ENCODE data around the gene SPPL2A.

- peak; percentile 6 for TF ChIP-seq REST (IDR thresholded peaks at IDR 0.05)
- no peak for TF ChIP-seq CTCF (IDR thresholded peaks at IDR 0.05; ENCODE audit: low read depth, low read length, missing input control)
- TF ChIP-seq RAD21 (IDR thresholded peaks at IDR 0.05), result no peak
- no peak for TF ChIP-seq MAX (IDR thresholded peaks at IDR 0.05)
- no peak for TF ChIP-seq EGR1 (IDR thresholded peaks at IDR 0.05; ENCODE audit: low read depth in 2 of 2)
- no peak for TF ChIP-seq JUND (IDR thresholded peaks at IDR 0.05)
- peak; percentile 55 for TF ChIP-seq TAF1 (conservative IDR thresholded peaks at IDR 0.05)
- TF ChIP-seq SP1 (IDR thresholded peaks at IDR 0.05), result peak; percentile 54
These were observed 78.1 kb downstream of the SPPL2A start for GRCh38 chr15:50687302-50687902.

All from liver (tissue), 3 donors.